LoVo (cell line): ENCODE results near the gene STX12.
"Not testable (repeated sequence)": the region's sequence is repeated elsewhere in the genome, so short reads cannot be mapped to it uniquely, and the experiment has no call there.

Experiments
- DNase-seq: peaks from one replicate; pipeline ENCODE4 v3.0.0-alpha.2; 2016; ENCODE audit warnings: low spot score

STX12 gene

DNA sequence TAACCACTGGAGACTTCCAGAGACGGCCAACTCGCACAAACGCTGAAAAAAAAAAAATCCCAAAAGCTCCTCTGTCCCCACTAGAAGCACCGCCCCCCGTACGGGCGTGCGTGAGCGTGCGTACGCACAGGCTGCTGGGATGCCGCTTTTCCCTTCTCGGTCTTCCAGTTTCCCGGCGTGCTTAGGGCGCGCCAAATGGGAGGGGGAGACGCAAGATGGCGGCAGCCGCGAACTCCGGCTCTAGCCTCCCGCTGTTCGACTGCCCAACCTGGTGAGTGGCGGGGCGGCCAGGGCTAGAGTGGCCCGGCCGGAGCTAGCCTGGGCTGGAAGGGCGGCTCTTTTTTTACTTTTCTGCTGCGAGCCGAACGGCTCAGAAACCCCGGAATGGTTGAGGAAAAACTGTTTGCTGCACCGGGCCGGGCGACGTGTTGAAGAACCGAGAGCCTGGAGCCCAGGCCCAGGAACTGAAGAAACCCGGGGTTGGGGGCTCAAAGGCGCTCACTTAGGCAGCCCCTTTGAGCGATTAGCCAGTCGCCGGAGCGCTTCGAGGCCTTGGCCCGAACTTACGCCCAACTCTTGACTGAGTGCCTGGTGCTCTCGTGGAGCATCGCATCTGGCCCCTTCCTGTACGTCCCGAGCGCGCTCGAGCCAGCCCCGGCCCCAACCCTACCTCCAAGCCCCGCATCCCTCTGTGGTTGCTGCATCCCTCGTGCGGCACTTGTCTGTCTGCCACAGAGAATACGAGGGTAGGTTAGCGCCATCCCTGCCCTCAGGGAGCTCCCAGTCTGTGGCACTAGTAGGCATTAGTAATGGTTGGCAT is 57.8 kb downstream of the STX12 start, which contains the start of gene PPP1R8:
TSS of gene PPP1R8 (plus strand) at position 162 of the 820 bp plus-strand sequence. CDS start at position 216, 54 bp downstream.
- DNase-seq: peak; percentile 95

DNA sequence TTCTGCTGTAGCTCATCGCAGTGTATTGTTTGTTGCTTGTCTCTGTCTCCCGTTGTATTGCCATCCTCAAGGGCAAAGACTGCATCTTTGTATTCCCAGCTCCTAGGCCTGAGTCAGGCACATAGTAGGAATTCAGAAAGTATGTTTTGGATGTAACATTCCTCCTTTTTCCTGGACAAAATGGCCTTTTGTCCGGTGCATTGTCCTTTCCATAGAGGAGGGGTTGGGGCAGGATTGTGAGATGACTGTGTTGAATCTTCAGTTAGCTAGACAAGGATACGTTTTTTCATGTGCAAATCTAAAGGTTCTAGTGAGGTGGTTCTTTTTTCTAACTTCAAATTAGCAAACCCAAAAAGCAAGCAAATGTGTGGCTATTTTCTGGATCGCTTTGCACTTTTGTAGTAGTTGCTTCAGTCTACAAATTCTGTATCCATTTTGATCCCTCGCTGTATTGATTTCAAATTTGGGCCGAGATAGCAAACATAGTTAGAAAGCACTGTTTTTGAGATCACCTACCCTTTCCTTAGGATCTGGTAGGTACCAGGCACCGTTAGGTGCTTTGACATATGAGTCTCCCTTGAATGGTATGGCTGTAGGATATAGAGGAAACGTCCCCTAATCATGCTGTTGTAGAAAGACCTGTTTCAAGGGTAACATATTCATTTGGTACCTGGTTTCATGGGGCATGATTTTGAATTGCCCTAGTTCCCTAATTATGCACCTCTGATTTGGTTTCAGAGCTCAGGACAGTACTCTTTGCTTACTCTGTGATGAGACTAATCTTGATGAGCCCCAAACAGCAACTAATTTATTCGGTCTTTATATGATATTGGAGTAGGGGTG is 58.8 kb downstream of the STX12 start:
- DNase-seq: no peak

DNA sequence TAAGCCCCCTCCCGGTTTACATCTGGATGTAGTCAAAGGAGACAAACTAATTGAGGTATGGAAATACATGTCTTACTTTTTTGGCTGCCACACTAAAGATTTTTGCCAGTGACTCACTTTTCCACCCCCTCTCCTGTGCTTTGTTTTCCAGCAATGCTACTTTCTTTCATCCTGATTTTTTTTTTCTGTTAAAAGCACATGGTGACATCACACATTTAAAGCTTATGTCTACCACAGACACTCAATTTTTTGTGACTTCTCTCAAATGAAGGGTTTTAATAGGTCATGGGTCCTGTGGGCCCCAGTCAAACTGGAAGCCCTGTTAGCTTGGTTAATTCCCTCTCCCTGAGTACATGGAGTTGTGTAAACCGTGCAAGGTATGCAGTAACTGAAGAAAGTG is 59.7 kb downstream of the STX12 start:
- DNase-seq: no peak

DNA sequence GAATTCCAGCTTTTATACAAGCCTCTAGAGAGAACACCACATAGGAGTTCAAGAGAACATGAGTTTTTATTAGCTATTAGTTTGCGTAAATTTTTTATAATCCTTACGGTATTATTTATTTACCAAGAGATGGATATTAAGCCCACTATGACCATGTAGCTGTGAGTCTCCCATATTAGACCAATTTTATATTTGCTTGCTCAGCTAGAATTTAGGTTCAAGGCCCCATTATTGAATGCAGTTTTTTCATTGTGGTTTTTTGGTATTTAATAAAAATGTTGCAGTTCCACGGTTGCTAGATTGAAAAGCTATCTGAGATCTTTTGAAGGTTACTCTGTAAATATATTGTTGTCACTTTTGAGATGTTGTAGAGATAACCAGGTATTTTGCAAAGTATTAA is 60.5 kb downstream of the STX12 start:
- no peak for DNase-seq

GRCh38 chr1:27835046-27835445 is 62.0 kb downstream of the STX12 start:
- no peak for DNase-seq

DNA sequence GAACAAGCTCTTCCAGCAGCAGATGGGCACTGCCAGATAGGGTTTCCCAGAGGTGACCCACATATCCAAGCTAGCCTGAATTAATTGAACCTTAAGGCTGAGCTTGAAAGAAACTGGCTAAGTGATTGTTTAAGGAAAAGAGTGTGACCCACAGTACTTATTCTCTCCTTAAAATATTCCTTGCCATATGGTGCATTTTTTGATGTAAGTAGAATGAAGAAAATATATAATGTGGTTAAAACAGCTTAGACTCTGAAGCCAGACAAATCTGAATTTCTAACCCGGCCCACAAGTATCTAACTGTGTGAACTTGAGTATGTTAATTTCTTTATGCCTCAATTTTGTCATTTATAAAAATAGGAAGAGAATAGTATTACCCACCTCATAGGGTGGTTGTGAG is 62.5 kb downstream of the STX12 start:
- no peak for DNase-seq

DNA sequence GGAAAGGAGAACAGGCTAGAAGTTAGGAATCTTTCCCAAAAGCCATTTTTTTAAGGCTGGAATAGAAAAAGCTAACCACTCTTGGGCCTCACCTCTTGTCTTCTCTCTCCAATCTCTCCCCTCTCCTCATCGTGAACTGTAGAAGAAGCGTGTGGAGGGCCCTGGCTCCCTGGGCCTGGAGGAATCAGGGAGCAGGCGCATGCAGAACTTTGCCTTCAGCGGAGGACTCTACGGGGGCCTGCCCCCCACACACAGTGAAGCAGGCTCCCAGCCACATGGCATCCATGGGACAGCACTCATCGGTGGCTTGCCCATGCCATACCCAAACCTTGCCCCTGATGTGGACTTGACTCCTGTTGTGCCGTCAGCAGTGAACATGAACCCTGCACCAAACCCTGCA is 76.9 kb downstream of the STX12 start:
- DNase-seq: no peak

- DNase-seq: no peak
These were observed 82.1 kb downstream of the STX12 start for GRCh38 chr1:27855085-27855484.

GRCh38 chr1:27856561-27857343 is 83.7 kb downstream of the STX12 start:
- no peak for DNase-seq

DNA sequence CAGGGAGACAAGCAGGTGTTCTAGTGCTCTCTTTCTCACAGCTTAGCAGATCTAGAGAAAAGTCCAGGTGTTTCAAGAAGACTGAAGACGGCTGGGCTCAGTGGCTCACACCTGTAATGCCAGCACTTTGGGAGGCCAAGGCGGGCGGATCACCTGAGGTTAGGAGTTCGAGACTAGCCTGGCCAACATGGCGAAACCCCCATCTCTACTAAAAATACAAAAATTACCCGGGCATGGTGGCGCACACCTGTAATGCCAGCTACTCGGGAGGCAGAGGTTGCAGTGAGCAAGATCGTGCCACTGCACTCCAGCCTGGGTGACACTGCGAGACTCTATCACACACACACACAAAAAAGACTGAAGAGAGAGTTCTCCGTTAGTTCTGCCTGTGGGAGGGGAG is 84.5 kb downstream of the STX12 start:
- DNase-seq: not testable (repeated sequence)

DNA sequence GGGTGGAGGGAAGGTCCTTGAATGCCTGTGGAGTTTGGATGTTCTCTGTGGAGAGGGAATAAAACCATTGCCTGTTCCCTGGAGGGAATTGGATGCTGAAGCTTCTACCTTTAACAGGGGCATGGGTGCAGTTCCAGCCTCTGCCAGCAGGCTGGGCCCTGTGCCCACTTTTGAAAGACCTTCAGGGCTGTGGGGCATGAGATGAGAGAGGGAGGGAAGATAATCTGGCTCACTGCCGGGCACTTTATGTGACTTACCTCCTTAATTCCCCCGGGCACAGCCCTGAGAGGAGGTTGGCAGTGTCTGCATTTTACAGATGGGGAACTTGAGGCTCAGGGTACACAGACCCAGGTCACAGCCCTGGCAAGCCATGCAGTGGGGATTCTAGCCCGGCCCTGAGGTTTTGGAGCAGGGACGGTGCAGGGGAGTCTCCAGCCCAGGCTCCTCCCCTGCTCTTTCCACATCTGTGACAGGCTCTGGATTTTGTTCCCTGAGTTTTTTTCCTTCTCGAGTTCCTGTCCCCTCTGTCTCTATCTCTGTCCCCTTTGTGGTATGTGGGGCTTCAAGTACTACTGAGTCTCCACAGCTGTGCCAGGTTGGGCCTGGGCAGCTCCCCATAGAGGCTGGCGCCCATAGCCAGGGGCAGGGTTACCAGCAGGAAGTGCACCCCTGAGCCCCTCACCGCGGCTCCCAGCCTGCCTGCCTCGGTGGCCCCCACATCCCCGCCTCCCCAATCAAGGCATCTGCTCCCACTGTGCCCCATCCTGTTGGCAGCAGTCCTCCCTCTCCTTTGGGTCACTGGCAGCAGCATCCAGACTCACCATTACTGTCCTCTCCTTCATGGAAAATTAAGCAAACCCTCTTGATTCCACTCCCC is 85.3 kb downstream of the STX12 start:
- DNase-seq: peak; percentile 67

DNA sequence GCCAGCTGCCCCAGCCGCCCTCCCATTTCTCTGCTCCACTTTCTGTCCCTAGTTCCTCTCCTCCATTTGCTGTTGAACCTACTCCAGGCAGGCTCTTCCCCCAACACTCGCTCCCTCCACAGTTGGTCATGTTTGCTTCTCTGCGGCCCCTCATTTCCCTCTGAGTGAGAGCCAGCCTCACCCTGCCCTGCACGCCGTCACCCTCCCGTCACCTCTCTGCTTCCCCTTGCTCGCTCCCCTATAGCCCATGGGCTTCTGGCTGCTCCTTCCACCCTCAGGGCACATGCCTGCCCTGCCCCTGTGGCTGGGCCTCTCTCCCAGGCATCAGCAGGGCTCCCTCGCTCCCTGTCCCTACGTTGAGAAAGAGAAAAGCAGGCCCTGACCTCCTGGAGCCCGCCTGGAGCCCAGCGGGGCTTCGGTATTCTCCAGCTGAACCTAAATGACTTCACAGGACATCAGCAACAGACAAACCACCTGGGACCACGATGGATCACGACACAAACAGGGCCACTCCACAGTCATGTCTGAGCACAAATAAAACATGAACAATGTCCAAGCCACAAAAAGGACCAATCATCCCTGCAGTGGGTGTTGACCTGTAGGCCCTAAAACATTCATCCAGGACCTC is 86.0 kb downstream of the STX12 start:
- no peak for DNase-seq

GRCh38 chr1:27861436-27861835 is 88.4 kb downstream of the STX12 start:
- DNase-seq: no peak

- no peak for DNase-seq
These were observed 89.0 kb downstream of the STX12 start for GRCh38 chr1:27862004-27862403.

- DNase-seq: no peak
These were observed 89.9 kb downstream of the STX12 start for GRCh38 chr1:27862671-27863537.

GRCh38 chr1:27863538-27863915 is 90.5 kb downstream of the STX12 start:
- DNase-seq: no peak

DNA sequence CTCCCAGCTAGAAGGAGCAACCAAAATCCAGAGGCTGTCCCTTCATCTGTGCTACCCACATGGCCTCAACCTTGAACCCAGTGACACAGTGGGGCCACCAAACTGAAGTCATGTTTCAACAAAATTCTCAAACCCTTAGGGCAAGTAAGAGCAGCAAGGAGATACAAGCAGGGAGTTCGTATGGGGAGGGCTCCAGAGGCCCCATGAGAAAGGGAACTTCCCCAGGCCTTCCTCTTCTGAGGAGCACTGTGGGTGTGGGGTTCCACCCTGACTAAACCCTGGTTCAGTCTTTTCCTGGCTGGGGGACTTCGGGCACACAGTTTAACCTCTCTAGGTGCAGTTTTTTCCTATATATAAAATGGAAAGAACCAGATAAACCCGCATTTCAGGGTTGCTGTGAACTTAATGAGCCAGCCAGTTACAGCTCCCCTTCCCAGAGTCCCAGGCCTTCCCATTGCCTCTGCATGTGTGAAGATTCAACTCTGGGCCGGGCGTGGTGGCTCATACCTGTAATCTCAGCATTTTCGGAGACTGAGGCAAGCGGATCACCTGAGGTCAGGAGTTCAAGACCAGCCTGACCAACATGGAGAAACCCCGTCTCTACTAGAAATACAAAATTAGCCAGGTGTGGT is 91.4 kb downstream of the STX12 start:
- DNase-seq: no peak

DNA sequence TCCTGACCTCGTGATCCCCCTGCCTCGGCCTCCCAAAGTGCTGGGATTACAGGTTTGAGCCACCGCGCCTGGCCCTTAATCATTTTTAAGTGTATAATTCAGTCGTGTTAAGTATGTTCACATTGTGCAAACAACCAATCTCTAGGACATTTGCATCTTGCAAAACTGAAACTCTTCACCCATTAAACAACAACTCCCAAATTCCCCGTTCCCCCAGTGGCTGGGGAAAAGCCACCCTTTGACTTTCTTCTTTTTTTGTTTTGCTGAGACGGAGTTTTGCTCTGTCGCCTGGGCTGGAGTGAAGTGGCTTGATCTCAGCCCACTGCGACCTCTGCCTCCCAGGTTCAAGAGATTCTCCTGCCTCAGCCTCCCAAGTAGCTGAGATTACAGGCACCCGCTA is 92.8 kb downstream of the STX12 start:
- no peak for DNase-seq

GRCh38 chr1:27868556-27868931 is 95.5 kb downstream of the STX12 start:
- DNase-seq: no peak
